ENCODE measurements around the gene CCDC177. TPM values are rescaled to one million over a fixed set of nuclear protein-coding genes. Genes with fewer than 3 reads are reported as not detected.

CCDC177 gene
- total RNA-seq, 3 donors from 2014 or later = 0.05 TPM; not detected in 2

Other genes with a start within 250 kb of the CCDC177 start
- gene ERH, start 176.6 kb downstream of the CCDC177 start, total RNA-seq = 100 to 1,000 TPM; 366 to 396 (median 372) TPM
- gene SLC39A9, start 176.2 kb downstream of the CCDC177 start, total RNA-seq = 10 to 100 TPM; 44.0 to 49.6 (median 44.9) TPM
- gene PLEKHD1, start 90.1 kb downstream of the CCDC177 start, total RNA-seq = under 1 TPM; 0.05 to 0.16 (median 0.10) TPM
- gene SUSD6, start 36.7 kb upstream of the CCDC177 start, total RNA-seq = 100 to 1,000 TPM in 2 of 3 donors, 10 to 100 TPM in 1; 97.4 to 108 (median 103) TPM
- gene SRSF5, start 192.3 kb upstream of the CCDC177 start, total RNA-seq = 100 to 1,000 TPM; 321 to 342 (median 325) TPM
- gene SLC10A1, start 222.4 kb upstream of the CCDC177 start, total RNA-seq = not detected